ENCODE data around the gene KCNH1.

- TF ChIP-seq CTCF (IDR thresholded peaks at IDR 0.05; ENCODE audit: poor library complexity) (no peak), EZH2 (IDR thresholded peaks at IDR 0.05; ENCODE audit: borderline replicate concordance) (no peak)
These were observed 114.7 kb downstream of the KCNH1 start for GRCh38 chr1:211019266-211019665.
